GM21528 (cell line): ENCODE measurements around the gene GORASP1.
"Not testable (repeated sequence)": the region's sequence is repeated elsewhere in the genome, so short reads cannot be mapped to it uniquely, and the experiment has no call there.

ENCODE experiments used
- ATAC-seq: cut with Tn5 transposase; IDR thresholded peaks from one replicate; pipeline ENCODE4 v1.9.1; 2021; ENCODE audit warnings: mild to moderate bottlenecking, moderate library complexity; ENCODE audit not compliant: unreplicated experiment, low FRiP score

Gene GORASP1

GRCh38 chr3:39079530-39079929 lies 27.9 kb downstream of the GORASP1 start:
- ATAC-seq: no peak

- ATAC-seq: no peak
These were observed 31.5 kb downstream of the GORASP1 start for GRCh38 chr3:39075910-39076309.

- ATAC-seq: no peak
These were observed 38.9 kb downstream of the GORASP1 start for GRCh38 chr3:39068556-39068955.

DNA sequence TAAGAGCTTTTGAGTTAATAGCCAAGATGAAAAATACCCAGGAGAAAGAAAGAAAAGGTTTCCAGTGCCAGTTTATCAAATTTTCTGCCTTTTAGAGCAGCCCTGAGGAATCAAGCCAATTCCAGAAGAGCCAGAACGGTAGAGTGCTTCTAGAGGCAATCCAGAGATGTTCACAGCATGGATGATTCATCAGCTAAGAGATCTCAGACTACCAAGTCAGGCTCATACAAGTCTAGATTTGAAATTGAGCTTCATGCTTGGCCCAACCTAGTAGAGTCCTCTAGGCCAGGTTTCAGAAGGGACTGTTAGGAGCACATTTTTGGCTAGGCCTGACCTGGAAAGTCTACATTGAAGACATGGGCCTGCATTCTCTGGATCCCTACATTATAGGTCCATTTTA lies 40.1 kb downstream of the GORASP1 start:
- ATAC-seq: no peak

GRCh38 chr3:39065197-39065596 lies 42.2 kb downstream of the GORASP1 start:
- peak; percentile 95 for ATAC-seq

GRCh38 chr3:39064646-39065045 lies 42.8 kb downstream of the GORASP1 start:
- no peak for ATAC-seq

GRCh38 chr3:39063143-39063542 lies 44.3 kb downstream of the GORASP1 start:
- ATAC-seq: no peak

GRCh38 chr3:39062180-39062579 lies 45.2 kb downstream of the GORASP1 start:
- ATAC-seq: no peak

- not testable (repeated sequence) for ATAC-seq
These were observed 46.2 kb downstream of the GORASP1 start for GRCh38 chr3:39061228-39061627.

GRCh38 chr3:39056151-39056550 lies 51.3 kb downstream of the GORASP1 start:
- no peak for ATAC-seq

- ATAC-seq: no peak
These were observed 53.7 kb downstream of the GORASP1 start for GRCh38 chr3:39053696-39054095.

GRCh38 chr3:39052583-39052982 lies 54.8 kb downstream of the GORASP1 start:
- no peak for ATAC-seq

GRCh38 chr3:39051649-39052561 lies 55.5 kb downstream of the GORASP1 start, which contains the start of the genes SCN11A and WDR48:
Gene SCN11A (minus strand): TSS chr3:39051944. CDS start chr3:38950362, 101,582 bp downstream.
Gene WDR48 (plus strand): TSS chr3:39052016. CDS start chr3:39052026, 10 bp downstream.
- ATAC-seq: peak; percentile 99

DNA sequence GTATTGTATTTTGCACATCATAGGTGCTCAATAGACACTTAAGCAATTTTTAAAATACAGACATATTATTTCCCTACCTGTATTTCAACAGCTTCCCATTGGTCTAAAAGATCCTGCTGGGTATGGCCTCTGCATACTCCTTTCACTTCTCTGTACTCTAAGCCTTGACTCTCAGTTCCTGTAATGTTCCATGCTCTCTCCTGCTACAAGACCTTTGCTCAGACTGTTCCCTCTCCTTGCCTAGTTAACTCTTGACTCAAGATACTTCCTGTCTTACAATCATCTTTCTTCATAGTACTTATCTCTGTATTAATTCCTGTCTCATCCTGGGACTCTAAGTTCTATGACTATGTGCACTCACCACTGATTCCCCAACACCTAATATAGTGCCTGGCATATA lies 57.4 kb downstream of the GORASP1 start:
- no peak for ATAC-seq
